ENCODE measurements around the gene GALNT14.

GRCh38 chr2:30877833-30878232 lies 260.4 kb downstream of the GALNT14 start:
- TF ChIP-seq GATA2 (IDR thresholded peaks at IDR 0.05; ENCODE audit: low read depth, low read length) (no peak), GATA3 (IDR thresholded peaks at IDR 0.05; ENCODE audit: low read depth, low read length) (no peak)
